ENCODE measurements around the gene TAF10.
A peak's percentile ranks its signal among the peaks of the same experiment; 100 is the strongest.

TAF10 gene

GRCh38 chr11:6607190-6607795 is 4.7 kb downstream of the TAF10 start:
- FAIRE-seq: no peak

- FAIRE-seq: peak; percentile 89
Observed at GRCh38 chr11:6606471-6607189, 5.4 kb downstream of the TAF10 start.

GRCh38 chr11:6604790-6605189 is 7.2 kb downstream of the TAF10 start:
- FAIRE-seq: no peak

- no peak for FAIRE-seq
Observed at GRCh38 chr11:6604081-6604626, 7.9 kb downstream of the TAF10 start.

- no peak for FAIRE-seq
Observed at GRCh38 chr11:6603287-6604080, 8.5 kb downstream of the TAF10 start, which contains the start of the genes ILK and RRP8. ILK (plus strand) TSS chr11:6603774; CDS start chr11:6604272, 498 bp downstream. RRP8 (minus strand) TSS chr11:6603616; CDS start chr11:6603502, 114 bp downstream.

- no peak for FAIRE-seq
Observed at GRCh38 chr11:6602096-6602940, 9.7 kb downstream of the TAF10 start.

GRCh38 chr11:6601041-6601461 is 11.0 kb downstream of the TAF10 start:
- no peak for FAIRE-seq

GRCh38 chr11:6599881-6600390 is 12.1 kb downstream of the TAF10 start:
- FAIRE-seq: no peak

- no peak for FAIRE-seq
Observed at GRCh38 chr11:6599449-6599848, 12.6 kb downstream of the TAF10 start.

- FAIRE-seq: no peak
Observed at GRCh38 chr11:6598555-6598954, 13.5 kb downstream of the TAF10 start.

- no peak for FAIRE-seq
Observed at GRCh38 chr11:6596239-6596877, 15.7 kb downstream of the TAF10 start.

GRCh38 chr11:6594142-6594768 is 17.8 kb downstream of the TAF10 start:
- FAIRE-seq: no peak

GRCh38 chr11:6588018-6588417 is 24.0 kb downstream of the TAF10 start:
- FAIRE-seq: no peak

- no peak for FAIRE-seq
Observed at GRCh38 chr11:6587360-6587953, 24.6 kb downstream of the TAF10 start.

GRCh38 chr11:6586434-6587359 is 25.3 kb downstream of the TAF10 start:
- no peak for FAIRE-seq

- no peak for FAIRE-seq
Observed at GRCh38 chr11:6584528-6584927, 27.5 kb downstream of the TAF10 start.

- FAIRE-seq: no peak
Observed at GRCh38 chr11:6583584-6583983, 28.4 kb downstream of the TAF10 start.

- FAIRE-seq: no peak
Observed at GRCh38 chr11:6579681-6580080, 32.3 kb downstream of the TAF10 start.

- no peak for FAIRE-seq
Observed at GRCh38 chr11:6578134-6578533, 33.9 kb downstream of the TAF10 start.
